Activated T-cell treated with anti-CD3 and anti-CD28 coated beads for 48 hours (primary cell): ENCODE results near the gene FES.
A peak's percentile ranks its signal among the peaks of the same experiment; 100 is the strongest.

ENCODE experiments used
- DNase-seq: peaks from one replicate; pipeline ENCODE4 v3.0.0-alpha.2; 2020; ENCODE audit warnings: low read depth

The FES gene

GRCh38 chr15:90876046-90876445, 8.3 kb upstream of the FES start:
- DNase-seq, result no peak

DNA sequence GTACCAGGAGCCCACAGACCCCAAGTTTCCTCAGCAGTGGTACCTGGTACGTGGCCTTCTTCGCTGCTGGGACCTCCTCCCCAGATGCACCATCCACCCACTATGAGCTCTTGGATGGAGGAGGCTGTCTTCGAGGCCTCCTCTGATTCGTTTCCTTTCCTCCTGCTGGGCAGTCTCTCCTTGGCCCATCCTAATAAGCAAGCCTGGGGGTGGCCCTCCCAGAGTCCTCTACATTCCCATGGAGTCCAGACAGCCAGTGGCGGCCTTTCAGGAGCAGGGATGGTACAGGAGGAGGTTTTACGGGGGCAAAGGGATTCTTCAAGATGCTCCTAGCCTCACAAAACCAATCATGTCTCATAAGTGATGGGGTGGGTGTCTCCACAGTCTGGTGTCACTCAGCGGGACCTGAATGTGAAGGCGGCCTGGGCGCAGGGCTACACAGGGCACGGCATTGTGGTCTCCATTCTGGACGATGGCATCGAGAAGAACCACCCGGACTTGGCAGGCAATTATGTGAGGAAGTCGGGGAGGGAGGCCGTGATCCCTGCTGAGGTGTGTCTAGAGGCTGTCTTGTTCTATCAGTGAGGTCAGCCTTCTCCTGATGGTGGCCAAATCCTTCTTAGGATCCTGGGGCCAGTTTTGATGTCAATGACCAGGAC, 7.7 kb upstream of the FES start:
- no peak for DNase-seq

- DNase-seq, result no peak
These were observed 7.0 kb upstream of the FES start for GRCh38 chr15:90877315-90877714.

GRCh38 chr15:90877996-90878395, 6.3 kb upstream of the FES start:
- DNase-seq, result no peak

- no peak for DNase-seq
These were observed 5.6 kb upstream of the FES start for GRCh38 chr15:90878660-90879059.

DNA sequence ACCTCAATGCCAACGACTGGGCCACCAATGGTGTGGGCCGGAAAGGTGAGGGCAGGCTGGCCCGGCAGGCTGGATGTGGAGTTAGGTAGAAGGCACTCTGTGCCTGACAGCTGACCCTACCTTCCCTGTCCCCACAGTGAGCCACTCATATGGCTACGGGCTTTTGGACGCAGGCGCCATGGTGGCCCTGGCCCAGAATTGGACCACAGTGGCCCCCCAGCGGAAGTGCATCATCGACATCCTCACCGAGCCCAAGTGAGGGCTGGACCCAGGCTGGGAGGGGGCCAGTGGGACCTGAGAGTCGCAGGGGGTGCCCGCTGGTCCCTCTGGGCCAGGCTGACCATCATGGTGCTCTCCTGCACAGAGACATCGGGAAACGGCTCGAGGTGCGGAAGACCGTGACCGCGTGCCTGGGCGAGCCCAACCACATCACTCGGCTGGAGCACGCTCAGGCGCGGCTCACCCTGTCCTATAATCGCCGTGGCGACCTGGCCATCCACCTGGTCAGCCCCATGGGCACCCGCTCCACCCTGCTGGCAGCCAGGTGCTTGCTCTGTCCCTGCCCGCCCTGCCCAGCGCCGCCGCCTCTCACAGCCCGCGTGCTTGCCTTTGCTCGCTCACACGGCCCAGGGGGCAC, 4.5 kb upstream of the FES start:
- no peak for DNase-seq

- no peak for DNase-seq
These were observed 3.7 kb upstream of the FES start for GRCh38 chr15:90880381-90881145.

DNA sequence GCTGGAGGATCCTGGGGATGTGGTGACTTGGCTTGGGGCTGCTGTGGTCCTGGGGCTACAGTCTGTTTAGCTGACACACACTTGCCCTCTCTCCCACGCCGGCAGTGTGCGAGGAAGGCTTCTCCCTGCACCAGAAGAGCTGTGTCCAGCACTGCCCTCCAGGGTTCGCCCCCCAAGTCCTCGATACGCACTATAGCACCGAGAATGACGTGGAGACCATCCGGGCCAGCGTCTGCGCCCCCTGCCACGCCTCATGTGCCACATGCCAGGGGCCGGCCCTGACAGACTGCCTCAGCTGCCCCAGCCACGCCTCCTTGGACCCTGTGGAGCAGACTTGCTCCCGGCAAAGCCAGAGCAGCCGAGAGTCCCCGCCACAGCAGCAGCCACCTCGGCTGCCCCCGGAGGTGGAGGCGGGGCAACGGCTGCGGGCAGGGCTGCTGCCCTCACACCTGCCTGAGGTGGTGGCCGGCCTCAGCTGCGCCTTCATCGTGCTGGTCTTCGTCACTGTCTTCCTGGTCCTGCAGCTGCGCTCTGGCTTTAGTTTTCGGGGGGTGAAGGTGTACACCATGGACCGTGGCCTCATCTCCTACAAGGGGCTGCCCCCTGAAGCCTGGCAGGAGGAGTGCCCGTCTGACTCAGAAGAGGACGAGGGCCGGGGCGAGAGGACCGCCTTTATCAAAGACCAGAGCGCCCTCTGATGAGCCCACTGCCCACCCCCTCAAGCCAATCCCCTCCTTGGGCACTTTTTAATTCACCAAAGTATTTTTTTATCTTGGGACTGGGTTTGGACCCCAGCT, 2.9 kb upstream of the FES start:
- DNase-seq, result no peak

DNA sequence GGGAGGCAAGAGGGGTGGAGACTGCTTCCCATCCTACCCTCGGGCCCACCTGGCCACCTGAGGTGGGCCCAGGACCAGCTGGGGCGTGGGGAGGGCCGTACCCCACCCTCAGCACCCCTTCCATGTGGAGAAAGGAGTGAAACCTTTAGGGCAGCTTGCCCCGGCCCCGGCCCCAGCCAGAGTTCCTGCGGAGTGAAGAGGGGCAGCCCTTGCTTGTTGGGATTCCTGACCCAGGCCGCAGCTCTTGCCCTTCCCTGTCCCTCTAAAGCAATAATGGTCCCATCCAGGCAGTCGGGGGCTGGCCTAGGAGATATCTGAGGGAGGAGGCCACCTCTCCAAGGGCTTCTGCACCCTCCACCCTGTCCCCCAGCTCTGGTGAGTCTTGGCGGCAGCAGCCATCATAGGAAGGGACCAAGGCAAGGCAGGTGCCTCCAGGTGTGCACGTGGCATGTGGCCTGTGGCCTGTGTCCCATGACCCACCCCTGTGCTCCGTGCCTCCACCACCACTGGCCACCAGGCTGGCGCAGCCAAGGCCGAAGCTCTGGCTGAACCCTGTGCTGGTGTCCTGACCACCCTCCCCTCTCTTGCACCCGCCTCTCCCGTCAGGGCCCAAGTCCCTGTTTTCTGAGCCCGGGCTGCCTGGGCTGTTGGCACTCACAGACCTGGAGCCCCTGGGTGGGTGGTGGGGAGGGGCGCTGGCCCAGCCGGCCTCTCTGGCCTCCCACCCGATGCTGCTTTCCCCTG, 2.2 kb upstream of the FES start:
- no peak for DNase-seq

DNA sequence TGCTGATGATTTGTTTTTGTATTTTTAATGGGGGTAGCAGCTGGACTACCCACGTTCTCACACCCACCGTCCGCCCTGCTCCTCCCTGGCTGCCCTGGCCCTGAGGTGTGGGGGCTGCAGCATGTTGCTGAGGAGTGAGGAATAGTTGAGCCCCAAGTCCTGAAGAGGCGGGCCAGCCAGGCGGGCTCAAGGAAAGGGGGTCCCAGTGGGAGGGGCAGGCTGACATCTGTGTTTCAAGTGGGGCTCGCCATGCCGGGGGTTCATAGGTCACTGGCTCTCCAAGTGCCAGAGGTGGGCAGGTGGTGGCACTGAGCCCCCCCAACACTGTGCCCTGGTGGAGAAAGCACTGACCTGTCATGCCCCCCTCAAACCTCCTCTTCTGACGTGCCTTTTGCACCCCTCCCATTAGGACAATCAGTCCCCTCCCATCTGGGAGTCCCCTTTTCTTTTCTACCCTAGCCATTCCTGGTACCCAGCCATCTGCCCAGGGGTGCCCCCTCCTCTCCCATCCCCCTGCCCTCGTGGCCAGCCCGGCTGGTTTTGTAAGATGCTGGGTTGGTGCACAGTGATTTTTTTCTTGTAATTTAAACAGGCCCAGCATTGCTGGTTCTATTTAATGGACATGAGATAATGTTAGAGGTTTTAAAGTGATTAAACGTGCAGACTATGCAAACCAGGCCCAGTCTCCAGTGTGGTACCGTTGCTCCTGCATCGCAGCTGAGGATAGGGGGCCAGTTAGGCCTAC, 1.4 kb upstream of the FES start:
- DNase-seq, result no peak

- DNase-seq, result no peak
These were observed 753 bp upstream of the FES start for GRCh38 chr15:90883526-90883975.

DNA sequence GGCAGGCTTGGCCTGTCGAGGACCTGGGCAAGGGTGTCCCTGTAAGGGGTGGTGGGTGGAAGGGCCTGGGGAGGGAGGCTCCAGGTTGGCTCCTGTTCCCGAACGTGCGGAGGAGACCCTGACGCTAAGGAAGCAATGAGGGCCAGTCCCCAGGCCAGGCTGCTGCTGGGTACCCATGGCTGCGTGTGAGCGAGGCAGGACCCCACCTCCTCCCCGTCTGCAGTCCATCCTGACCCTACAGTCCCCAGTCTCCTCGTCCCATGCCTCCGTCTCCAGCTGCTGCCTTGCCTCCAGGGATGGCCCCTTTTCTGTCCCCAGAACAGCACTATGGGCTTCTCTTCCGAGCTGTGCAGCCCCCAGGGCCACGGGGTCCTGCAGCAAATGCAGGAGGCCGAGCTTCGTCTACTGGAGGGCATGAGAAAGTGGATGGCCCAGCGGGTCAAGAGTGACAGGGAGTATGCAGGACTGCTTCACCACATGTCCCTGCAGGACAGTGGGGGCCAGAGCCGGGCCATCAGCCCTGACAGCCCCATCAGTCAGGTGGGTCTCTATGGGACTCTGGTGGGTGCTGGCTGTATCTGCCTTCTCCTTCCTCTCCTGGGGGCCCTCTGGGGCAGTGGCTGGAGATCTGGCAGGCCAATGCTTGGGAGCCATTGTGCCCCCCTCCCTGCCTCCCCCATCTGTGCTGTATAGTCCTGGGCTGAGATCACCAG, 571 bp downstream of the FES start:
- no peak for DNase-seq

- peak; percentile 76 for DNase-seq
These were observed 1.4 kb downstream of the FES start for GRCh38 chr15:90885432-90886290.

DNA sequence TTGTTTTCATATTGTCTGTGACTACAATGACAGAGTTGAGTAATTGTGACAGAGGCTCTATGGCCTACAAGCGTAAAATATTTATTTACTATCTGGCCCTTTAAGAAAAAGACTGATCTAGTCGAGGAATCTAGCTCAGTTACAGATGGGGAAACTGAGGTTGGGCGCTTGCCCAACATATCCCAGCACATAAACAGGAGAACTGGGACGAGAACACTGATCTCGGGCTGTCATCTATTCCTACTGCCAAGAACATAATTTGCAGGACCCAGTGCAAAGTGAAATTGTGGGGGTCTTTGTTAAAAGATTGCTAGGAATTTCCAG, 1.9 kb downstream of the FES start:
- no peak for DNase-seq

- no peak for DNase-seq
These were observed 2.8 kb downstream of the FES start for GRCh38 chr15:90887037-90887481.

- no peak for DNase-seq
These were observed 5.0 kb downstream of the FES start for GRCh38 chr15:90889313-90889730.

GRCh38 chr15:90889736-90890456, 5.6 kb downstream of the FES start:
- no peak for DNase-seq

DNA sequence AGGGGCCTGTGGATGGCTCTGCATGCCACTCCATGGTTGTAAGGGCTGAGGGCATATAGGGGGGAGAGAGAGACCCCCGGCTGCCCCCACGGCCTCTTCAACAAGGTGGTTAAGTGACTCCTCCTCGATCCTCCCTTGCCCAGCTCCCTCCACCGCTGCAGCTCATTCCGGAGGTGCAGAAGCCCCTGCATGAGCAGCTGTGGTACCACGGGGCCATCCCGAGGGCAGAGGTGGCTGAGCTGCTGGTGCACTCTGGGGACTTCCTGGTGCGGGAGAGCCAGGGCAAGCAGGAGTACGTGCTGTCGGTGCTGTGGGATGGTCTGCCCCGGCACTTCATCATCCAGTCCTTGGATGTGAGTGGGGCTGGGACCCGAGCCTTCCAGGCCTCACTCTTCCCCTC, 6.5 kb downstream of the FES start:
- DNase-seq, result no peak
